Vagina (tissue), 2 donors: ENCODE measurements around the gene AMOT.

Experiments
- POLR2A ChIP-seq, 2 donors: fragments of 450-650 bp; IDR thresholded peaks; one replicate each; pipeline ENCODE4 v1.6.1; 2017; ENCODE audit warnings: antibody characterized with exemption in 2 of 2, mild to moderate bottlenecking in 2 of 2, moderate library complexity in 2 of 2
- POLR2AphosphoS5 ChIP-seq, 2 donors: sonication (generic); formaldehyde crosslinking; IDR thresholded peaks; one replicate each; pipeline ENCODE4 v1.9.0; 2017; ENCODE audit warnings: antibody characterized with exemption in 2 of 2, mild to moderate bottlenecking in 2 of 2, low read depth in 1 of 2; ENCODE audit not compliant: insufficient read depth in 1 of 2

GRCh38 chrX:112734290-112734689, 106.3 kb downstream of the AMOT start:
- TF ChIP-seq POLR2A (IDR thresholded peaks at IDR 0.05) (no peak), POLR2AphosphoS5 (IDR thresholded peaks at IDR 0.05; ENCODE audit: insufficient read depth in 1 of 2, low read depth in 1 of 2) (no peak)
